H9 (cell line): ENCODE measurements around the gene SACM1L. TPM values are rescaled to one million over a fixed set of nuclear protein-coding genes. Genes with fewer than 3 reads are reported as not detected.

ENCODE experiments used
- DNase-seq: peaks from one replicate; pipeline ENCODE4 v3.0.0-alpha.2; 2017
- H2AFZ ChIP-seq: one replicate; pipeline ENCODE4 v1.6.1; 2013; ENCODE audit warnings: mild to moderate bottlenecking, low read length, control low read depth, moderate library complexity
- H2AK5ac ChIP-seq: 2 replicates; pipeline ENCODE4 v1.6.1; 2013; ENCODE audit warnings: low read length, control low read depth, mixed read lengths; ENCODE audit not compliant: insufficient read length
- H2BK120ac ChIP-seq: one replicate; pipeline ENCODE4 v1.6.1; 2013; ENCODE audit warnings: low read depth, mild to moderate bottlenecking, low read length, control low read depth, inconsistent platforms; ENCODE audit not compliant: poor library complexity, severe bottlenecking
- H2BK12ac ChIP-seq: 2 replicates; pipeline ENCODE4 v1.6.1; 2013; ENCODE audit warnings: low read length, control low read depth, mixed read lengths, low read depth; ENCODE audit not compliant: insufficient read length
- H2BK15ac ChIP-seq: 2 replicates; pipeline ENCODE4 v1.6.1; 2013; ENCODE audit warnings: low read depth, low read length, control low read depth
- H2BK20ac ChIP-seq: one replicate; pipeline ENCODE4 v1.6.1; 2013; ENCODE audit warnings: low read depth, mild to moderate bottlenecking, low read length, control low read depth, inconsistent platforms; ENCODE audit not compliant: poor library complexity, severe bottlenecking
- H2BK5ac ChIP-seq: 2 replicates; pipeline ENCODE4 v1.6.1; 2013; ENCODE audit warnings: low read length, control low read depth, mixed read lengths; ENCODE audit not compliant: insufficient read length
- H3K14ac ChIP-seq: 2 replicates; pipeline ENCODE4 v1.6.1; 2013; ENCODE audit warnings: low read length, control low read depth; ENCODE audit not compliant: insufficient read depth
- H3K18ac ChIP-seq: 2 replicates; pipeline ENCODE4 v1.6.1; 2013; ENCODE audit warnings: low read depth, mild to moderate bottlenecking, mixed read lengths, low read length, control low read depth; ENCODE audit not compliant: insufficient read length
- H3K23ac ChIP-seq: 2 replicates; pipeline ENCODE4 v1.6.1; 2013; ENCODE audit warnings: low read length, control low read depth, mixed read lengths, low read depth; ENCODE audit not compliant: insufficient read length
- H3K23me2 ChIP-seq: 2 replicates; pipeline ENCODE4 v1.6.1; 2013; ENCODE audit warnings: low read depth, mild to moderate bottlenecking, mixed read lengths, low read length, control low read depth; ENCODE audit not compliant: insufficient read length, poor library complexity, severe bottlenecking
- H3K27ac ChIP-seq: 2 replicates; pipeline ENCODE4 v1.5.1; 2013; ENCODE audit warnings: low read length, control low read depth, mixed read lengths, low read depth; ENCODE audit not compliant: insufficient read length
- H3K27me3 ChIP-seq: 2 replicates; pipeline ENCODE4 v1.6.1; 2013; ENCODE audit warnings: low read length, control low read depth, inconsistent platforms; ENCODE audit not compliant: insufficient read depth
- H3K4ac ChIP-seq: 2 replicates; pipeline ENCODE4 v1.6.1; 2013; ENCODE audit warnings: low read depth, mild to moderate bottlenecking, control low read depth, inconsistent platforms, low read length, moderate library complexity
- H3K4me1 ChIP-seq: 2 replicates; pipeline ENCODE4 v1.6.1; 2013; ENCODE audit warnings: low read length, control low read depth, inconsistent platforms; ENCODE audit not compliant: insufficient read depth
- H3K4me2 ChIP-seq: 2 replicates; pipeline ENCODE4 v1.6.1; 2013; ENCODE audit warnings: low read length, control low read depth, mixed read lengths; ENCODE audit not compliant: insufficient read length, insufficient read depth
- H3K56ac ChIP-seq: 2 replicates; pipeline ENCODE4 v1.6.1; 2013; ENCODE audit warnings: low read depth, mild to moderate bottlenecking, mixed read lengths, low read length, control low read depth; ENCODE audit not compliant: insufficient read length
- H3K79me1 ChIP-seq: 2 replicates; pipeline ENCODE4 v1.6.1; 2013; ENCODE audit warnings: low read depth, mild to moderate bottlenecking, moderate library complexity, low read length, control low read depth, inconsistent platforms; ENCODE audit not compliant: insufficient read depth, poor library complexity, severe bottlenecking
- H3K79me2 ChIP-seq: 2 replicates; pipeline ENCODE4 v1.6.1; 2013; ENCODE audit warnings: low read length, control low read depth, inconsistent platforms; ENCODE audit not compliant: insufficient read depth
- H3K9ac ChIP-seq: 2 replicates; pipeline ENCODE4 v1.6.1; 2013; ENCODE audit warnings: low read length, control low read depth, mixed read lengths; ENCODE audit not compliant: insufficient read length; ENCODE audit errors: extremely low read depth
- H3K9me3 ChIP-seq: one replicate; pipeline ENCODE4 v1.6.1; 2013; ENCODE audit warnings: low read depth, low read length, inconsistent platforms; ENCODE audit not compliant: control insufficient read depth
- H3T11ph ChIP-seq: one replicate; pipeline ENCODE4 v1.6.1; 2013; ENCODE audit warnings: mild to moderate bottlenecking, low read length, control low read depth, inconsistent platforms
- H4K20me1 ChIP-seq: one replicate; pipeline ENCODE4 v1.6.1; 2013; ENCODE audit not compliant: control insufficient read depth, insufficient read length, insufficient read depth
- H4K5ac ChIP-seq: 2 replicates; pipeline ENCODE4 v1.6.1; 2013; ENCODE audit warnings: low read depth, mild to moderate bottlenecking, mixed read lengths, low read length, control low read depth; ENCODE audit not compliant: insufficient read length
- H4K8ac ChIP-seq: replicated peaks from 2 replicates; pipeline ENCODE4 v1.6.1; 2013; ENCODE audit warnings: low read length, control low read depth, mixed read lengths, low read depth; ENCODE audit not compliant: insufficient read length
- H4K91ac ChIP-seq: 2 replicates; pipeline ENCODE4 v1.6.1; 2013; ENCODE audit warnings: low read depth, mild to moderate bottlenecking, moderate library complexity, mixed read lengths, low read length, control low read depth; ENCODE audit not compliant: insufficient read length
- H3K27ac Mint-ChIP-seq, 3 experiments: 2 replicates in 2 of 3; 3 replicates in 1 of 3; pipeline ENCODE4 v1.8.0; 2020 to 2021; ENCODE audit warnings: mixed read lengths in 3 of 3, mild to moderate bottlenecking in 1 of 3, moderate library complexity in 1 of 3
- H3K27me3 Mint-ChIP-seq: 2 replicates; pipeline ENCODE4 v1.8.0; 2021; ENCODE audit warnings: low read depth, mild to moderate bottlenecking, moderate library complexity, mixed read lengths
- H3K36me3 Mint-ChIP-seq, 3 experiments: 2 replicates in 2 of 3; 3 replicates in 1 of 3; pipeline ENCODE4 v1.8.0; 2020 to 2021; ENCODE audit warnings: low read depth in 3 of 3, mixed read lengths in 3 of 3; ENCODE audit not compliant: insufficient read depth in 1 of 3
- H3K4me1 Mint-ChIP-seq, 2 experiments: 2 replicates each; pipeline ENCODE4 v1.8.0; 2020; ENCODE audit warnings: mixed read lengths in 2 of 2
- H3K4me3 Mint-ChIP-seq, 2 experiments: 2 replicates in 1 of 2; 3 replicates in 1 of 2; pipeline ENCODE4 v1.8.0; 2020 to 2021; ENCODE audit warnings: mild to moderate bottlenecking in 2 of 2, mixed read lengths in 2 of 2, moderate library complexity in 1 of 2
- H3K9me3 Mint-ChIP-seq, 2 experiments: 2 replicates in 1 of 2; 3 replicates in 1 of 2; pipeline ENCODE4 v1.8.0; 2020; ENCODE audit warnings: mild to moderate bottlenecking in 2 of 2, mixed read lengths in 2 of 2, moderate library complexity in 1 of 2
- CTCF ChIP-seq: fragments of 200-600 bp; sonication (generic); conservative IDR thresholded peaks from 3 replicates; pipeline ENCODE4 v1.8.0; 2021; ENCODE audit warnings: antibody characterized with exemption, mild to moderate bottlenecking
- WGBS: extraction: QIAGEN DNeasy Blood & Tissue Kit; methylation state at CpG from one replicate; pipeline ENCODE4 v1.1.7; 2013; ENCODE audit warnings: missing lambda C conversion rate, low lambda C conversion rate, mixed read lengths; ENCODE audit not compliant: insufficient read length; ENCODE audit errors: extremely low coverage; 5-methylcytosine and 5-hydroxymethylcytosine counted together
- total RNA-seq: library from RNA; stranded (reverse); gene quantifications from 2 replicates; pipeline ENCODE4 v1.2.1, GENCODE V29; 2021

The SACM1L gene
- total RNA-seq, 1 experiment from 2014 or later = 52.8 TPM

GRCh38 chr3:45646051-45646585 is 43.1 kb upstream of the SACM1L start:
- Histone ChIP-seq H3K4me1 (peaks cover 8% of the 10 kb centered on the region; the same call in 1 of the 2 replicates), H2AFZ (no peak overlapping the region), H3K9ac (no peak overlapping the region)

More at GRCh38 chr3:45646051-45646585, 43.1 kb upstream of the SACM1L start:
- Mint-ChIP-seq H3K4me3 (no peak overlapping the region), H3K4me1 (peaks cover 29 to 30% of the 10 kb centered on the region in 2 experiments), H3K27ac (peak overlapping the region in 2 of 3 experiments; percentile 31 to 41; a peak in 1 of 7 replicates), H3K36me3 (peaks cover 3 to 21% (median 9%) of the 10 kb centered on the region in 3 experiments; a peak in 6 of 7 replicates), H3K9me3 (peaks cover 4% of the 10 kb centered on the region in 2 experiments; a peak in 2 of 5 replicates), H3K27me3 (no peaks in the 10 kb centered on the region)
- no peaks in the 10 kb centered on the region for H3K9me3 ChIP-seq
- no peak overlapping the region for H3K23ac ChIP-seq
- no peak overlapping the region for H3K4me2 ChIP-seq
- no peak overlapping the region for H2BK5ac ChIP-seq
- no peak overlapping the region for H4K5ac ChIP-seq
- no peaks in the 10 kb centered on the region for H4K20me1 ChIP-seq
- no peak for TF ChIP-seq CTCF
- no peaks in the 10 kb centered on the region for H3K23me2 ChIP-seq
- H2BK20ac ChIP-seq = no peak overlapping the region
- no peak overlapping the region for H2BK12ac ChIP-seq
- H3K18ac ChIP-seq = no peak overlapping the region
- no peak overlapping the region for H3K27ac ChIP-seq
- H3K4ac ChIP-seq = no peak overlapping the region
- no peak overlapping the region for H2BK120ac ChIP-seq
- H2BK15ac ChIP-seq = no peak overlapping the region
- H4K8ac ChIP-seq = no peak overlapping the region
- H3K14ac ChIP-seq = no peak overlapping the region
- H3T11ph ChIP-seq = no peak overlapping the region
- no peak overlapping the region for H4K91ac ChIP-seq
- no peak for DNase-seq
- no CpG with 5 or more reads among the region's 6 CpGs for WGBS
- H3K56ac ChIP-seq = no peak overlapping the region
- H3K27me3 ChIP-seq = no peaks in the 10 kb centered on the region
- H3K79me2 ChIP-seq = no peaks in the 10 kb centered on the region
- no peaks in the 10 kb centered on the region for H3K79me1 ChIP-seq
- H2AK5ac ChIP-seq = no peak overlapping the region
